HG02970 (cell line): ENCODE data around the gene KLF7.
"Not testable (repeated sequence)": the region's sequence is repeated elsewhere in the genome, so short reads cannot be mapped to it uniquely, and the experiment has no call there.

ENCODE experiments used
- ATAC-seq: cut with Tn5 transposase; IDR thresholded peaks from one replicate; pipeline ENCODE4 v1.9.1; 2021; ENCODE audit warnings: mild to moderate bottlenecking, moderate library complexity, moderate number of reproducible peaks; ENCODE audit not compliant: unreplicated experiment, low FRiP score

KLF7 gene

GRCh38 chr2:207037896-207038295, 127.9 kb downstream of the KLF7 start:
- no peak for ATAC-seq

GRCh38 chr2:207037023-207037422, 128.7 kb downstream of the KLF7 start:
- ATAC-seq: not testable (repeated sequence)

- ATAC-seq: no peak
Observed at GRCh38 chr2:207035875-207036274, 129.9 kb downstream of the KLF7 start.

GRCh38 chr2:207032490-207032889, 133.3 kb downstream of the KLF7 start:
- no peak for ATAC-seq
